WERI-Rb-1 (cell line): ENCODE results near the gene SEMA3F.

ENCODE experiments used
- DNase-seq: peaks from one replicate; pipeline ENCODE4 v3.0.0-alpha.2; 2020
- H3K27ac ChIP-seq: fragments of 250-450 bp; sonication (Bioruptor Pico); 2 replicates; pipeline ENCODE4 v1.5.1; 2020; ENCODE audit warnings: mild to moderate bottlenecking, moderate library complexity
- H3K27me3 ChIP-seq: fragments of 250-450 bp; sonication (Bioruptor Pico); 2 replicates; pipeline ENCODE4 v1.5.1; 2021; ENCODE audit warnings: mild to moderate bottlenecking, low read depth, moderate library complexity; ENCODE audit not compliant: insufficient read depth, severe bottlenecking
- H3K36me3 ChIP-seq: fragments of 250-450 bp; sonication (Bioruptor Pico); 2 replicates; pipeline ENCODE4 v1.5.1; 2020; ENCODE audit warnings: mild to moderate bottlenecking, moderate library complexity
- H3K4me3 ChIP-seq: 2 replicates; pipeline ENCODE4 v1.5.1; 2011; ENCODE audit warnings: low read depth, mild to moderate bottlenecking, control low read depth, low read length
- H3K9me3 ChIP-seq: fragments of 250-450 bp; sonication (Bioruptor Pico); 2 replicates; pipeline ENCODE4 v1.5.1; 2021; ENCODE audit warnings: mild to moderate bottlenecking, moderate library complexity; ENCODE audit not compliant: severe bottlenecking
- TF ChIP-seq, protein P1 (sequence below): IDR thresholded peaks from 2 replicates; pipeline ENCODE4 v1.5.1; 2011; ENCODE audit warnings: low read depth, mild to moderate bottlenecking, control low read depth, inconsistent platforms, low read length

The SEMA3F gene

DNA sequence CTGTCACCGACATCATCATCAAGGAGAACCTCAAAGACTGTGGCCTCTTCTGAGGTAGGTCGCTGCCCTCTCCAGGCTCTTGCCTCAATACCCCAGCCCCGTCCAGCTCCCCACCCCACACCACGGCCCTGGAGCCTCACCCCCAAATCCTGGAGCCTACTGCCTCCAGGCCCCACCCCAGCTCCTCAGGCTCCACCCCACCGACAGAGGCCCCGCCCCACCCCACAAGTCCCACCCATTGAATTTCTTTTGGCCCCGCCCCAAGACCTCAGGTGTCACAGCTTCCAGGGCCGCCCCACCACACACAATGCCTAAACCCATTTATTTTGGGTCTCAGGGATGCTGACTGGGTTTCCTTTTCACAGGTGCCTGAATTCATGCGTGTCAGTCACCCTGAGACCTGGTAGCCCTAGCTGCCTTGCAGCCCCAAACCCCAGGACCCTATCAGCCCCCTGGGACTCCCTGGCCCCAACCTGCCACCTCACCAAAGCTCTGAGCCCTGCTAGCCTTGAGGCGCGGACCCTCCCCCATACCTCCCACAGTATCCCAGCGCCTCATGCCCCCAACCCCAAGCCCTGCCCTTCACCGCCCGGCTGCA, 39.9 kb downstream of the SEMA3F start:
- Histone ChIP-seq H3K4me3 (no peak overlapping the region), H3K36me3 (no peaks in the 10 kb centered on the region), H3K9me3 (no peaks in the 10 kb centered on the region), H3K27me3 (no peaks in the 10 kb centered on the region), H3K27ac (peak overlapping the region; percentile 9; the same call in 1 of the 2 replicates)
- peak; percentile 15 for DNase-seq
- TF ChIP-seq, protein P1, sequence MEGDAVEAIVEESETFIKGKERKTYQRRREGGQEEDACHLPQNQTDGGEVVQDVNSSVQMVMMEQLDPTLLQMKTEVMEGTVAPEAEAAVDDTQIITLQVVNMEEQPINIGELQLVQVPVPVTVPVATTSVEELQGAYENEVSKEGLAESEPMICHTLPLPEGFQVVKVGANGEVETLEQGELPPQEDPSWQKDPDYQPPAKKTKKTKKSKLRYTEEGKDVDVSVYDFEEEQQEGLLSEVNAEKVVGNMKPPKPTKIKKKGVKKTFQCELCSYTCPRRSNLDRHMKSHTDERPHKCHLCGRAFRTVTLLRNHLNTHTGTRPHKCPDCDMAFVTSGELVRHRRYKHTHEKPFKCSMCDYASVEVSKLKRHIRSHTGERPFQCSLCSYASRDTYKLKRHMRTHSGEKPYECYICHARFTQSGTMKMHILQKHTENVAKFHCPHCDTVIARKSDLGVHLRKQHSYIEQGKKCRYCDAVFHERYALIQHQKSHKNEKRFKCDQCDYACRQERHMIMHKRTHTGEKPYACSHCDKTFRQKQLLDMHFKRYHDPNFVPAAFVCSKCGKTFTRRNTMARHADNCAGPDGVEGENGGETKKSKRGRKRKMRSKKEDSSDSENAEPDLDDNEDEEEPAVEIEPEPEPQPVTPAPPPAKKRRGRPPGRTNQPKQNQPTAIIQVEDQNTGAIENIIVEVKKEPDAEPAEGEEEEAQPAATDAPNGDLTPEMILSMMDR: no peak

DNA sequence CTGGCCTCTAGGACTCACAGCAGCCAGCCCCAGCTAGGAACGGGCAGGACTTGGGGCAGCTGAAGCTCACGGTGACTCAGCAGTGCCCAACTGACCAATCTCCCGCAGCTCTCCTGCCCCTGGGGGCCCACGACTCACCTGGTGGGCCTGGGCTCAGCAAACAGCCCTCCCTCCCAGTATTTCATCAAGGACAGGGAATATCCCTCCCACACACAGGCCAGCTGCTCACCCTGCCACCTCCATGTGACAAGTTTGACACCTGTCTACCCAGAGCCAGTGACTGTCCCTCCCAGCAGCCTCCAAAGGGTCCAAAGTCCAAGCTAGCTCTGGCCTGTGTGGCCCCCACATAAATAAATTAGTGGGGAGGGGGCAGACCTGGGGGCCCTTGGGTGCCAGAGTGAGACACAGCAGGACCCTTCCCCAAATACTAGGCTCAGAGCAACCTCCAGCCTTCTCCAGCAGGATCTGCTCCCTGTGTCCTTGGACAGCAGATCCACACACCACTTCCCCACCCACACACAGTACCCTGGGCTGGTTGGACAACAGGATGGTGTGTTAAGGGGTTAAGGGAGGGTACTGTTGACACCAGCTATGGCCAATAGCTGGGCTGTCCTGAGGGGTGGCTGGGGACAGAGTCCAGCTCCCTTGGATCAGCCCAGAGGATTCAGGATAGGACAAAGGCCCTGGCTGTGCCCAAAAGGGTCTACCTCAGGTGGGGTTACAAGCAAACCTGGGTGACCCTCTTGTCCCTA, 40.6 kb downstream of the SEMA3F start:
- H3K36me3 ChIP-seq: no peaks in the 10 kb centered on the region
- peak overlapping the region; percentile 9 for H3K27ac ChIP-seq
- H3K9me3 ChIP-seq: no peaks in the 10 kb centered on the region
- DNase-seq: no peak
- H3K27me3 ChIP-seq: no peaks in the 10 kb centered on the region
- TF ChIP-seq, protein P1: no peak
- H3K4me3 ChIP-seq: no peak overlapping the region

DNA sequence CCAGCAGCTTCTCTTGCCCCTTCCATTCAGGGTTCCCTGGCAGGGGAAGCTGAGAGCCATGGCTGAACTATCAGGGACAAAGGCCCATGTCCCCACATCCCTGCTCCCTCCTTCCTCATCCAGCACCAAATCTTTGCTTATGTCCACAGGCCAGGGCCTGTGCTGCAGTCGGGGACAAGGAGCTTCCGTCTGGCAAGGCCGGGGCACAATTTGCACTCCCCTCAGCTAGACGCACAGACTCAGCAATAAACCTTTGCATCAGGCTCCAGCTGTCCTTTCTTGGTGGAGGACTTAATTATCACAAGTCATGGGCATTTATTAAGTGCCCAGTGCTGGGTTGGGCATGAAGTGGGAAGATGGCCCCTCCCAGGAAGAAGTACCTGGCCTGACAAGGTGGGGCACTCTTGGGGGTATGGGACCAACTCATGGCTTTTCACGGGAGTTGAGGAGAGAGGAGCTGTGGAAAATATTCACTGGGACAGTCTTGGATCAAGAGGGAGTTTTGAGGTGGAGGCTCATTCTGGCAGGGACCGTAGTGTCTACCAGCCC, 41.2 kb downstream of the SEMA3F start:
- Histone ChIP-seq H3K27me3 (no peaks in the 10 kb centered on the region), H3K27ac (no peak overlapping the region; the same call in 1 of the 2 replicates), H3K4me3 (no peak overlapping the region), H3K9me3 (no peaks in the 10 kb centered on the region), H3K36me3 (no peaks in the 10 kb centered on the region)
- TF ChIP-seq, protein P1: no peak
- DNase-seq: no peak

DNA sequence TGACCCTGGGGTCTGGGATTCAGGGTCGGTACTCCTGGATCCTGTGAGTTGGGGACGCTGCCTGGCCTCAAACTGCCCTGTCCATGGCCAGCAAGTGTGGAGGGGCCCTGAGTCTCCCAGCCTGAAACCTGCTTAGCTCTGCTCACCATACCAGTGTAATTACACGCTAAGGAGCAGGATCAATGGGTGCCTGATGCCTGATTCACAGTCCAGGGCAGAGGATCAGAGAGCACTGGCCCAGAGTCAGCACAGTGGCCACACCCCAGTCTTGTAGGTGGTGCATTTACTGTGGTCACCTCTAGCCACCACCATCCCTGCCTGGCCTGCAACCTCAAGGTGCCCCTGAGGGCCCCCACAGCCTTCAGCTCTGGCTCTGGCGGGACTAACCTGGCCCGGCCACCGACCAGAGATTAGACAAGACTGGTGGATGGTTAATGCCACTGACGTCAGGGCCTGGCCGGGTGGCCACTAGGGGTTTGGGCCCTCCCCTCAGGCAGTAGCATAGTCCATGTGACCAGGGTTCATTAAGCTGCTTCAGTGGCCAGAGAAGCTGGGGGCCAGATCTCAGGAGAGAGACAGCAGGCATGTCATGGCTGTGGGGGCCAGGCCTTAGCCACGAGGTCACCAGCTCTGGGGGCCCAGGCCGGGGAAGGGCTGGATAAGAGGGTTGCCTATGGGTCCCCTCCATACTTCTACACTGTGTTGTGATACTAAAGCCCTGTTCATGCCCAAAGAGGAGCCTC, 46.6 kb downstream of the SEMA3F start:
- Histone ChIP-seq H3K36me3 (no peaks in the 10 kb centered on the region), H3K27ac (peak overlapping the region; percentile 83), H3K4me3 (no peak overlapping the region), H3K9me3 (no peaks in the 10 kb centered on the region), H3K27me3 (no peaks in the 10 kb centered on the region)
- peak; percentile 93 for DNase-seq
- TF ChIP-seq, protein P1: peak; percentile 13; the same call in 1 of the 2 replicates

DNA sequence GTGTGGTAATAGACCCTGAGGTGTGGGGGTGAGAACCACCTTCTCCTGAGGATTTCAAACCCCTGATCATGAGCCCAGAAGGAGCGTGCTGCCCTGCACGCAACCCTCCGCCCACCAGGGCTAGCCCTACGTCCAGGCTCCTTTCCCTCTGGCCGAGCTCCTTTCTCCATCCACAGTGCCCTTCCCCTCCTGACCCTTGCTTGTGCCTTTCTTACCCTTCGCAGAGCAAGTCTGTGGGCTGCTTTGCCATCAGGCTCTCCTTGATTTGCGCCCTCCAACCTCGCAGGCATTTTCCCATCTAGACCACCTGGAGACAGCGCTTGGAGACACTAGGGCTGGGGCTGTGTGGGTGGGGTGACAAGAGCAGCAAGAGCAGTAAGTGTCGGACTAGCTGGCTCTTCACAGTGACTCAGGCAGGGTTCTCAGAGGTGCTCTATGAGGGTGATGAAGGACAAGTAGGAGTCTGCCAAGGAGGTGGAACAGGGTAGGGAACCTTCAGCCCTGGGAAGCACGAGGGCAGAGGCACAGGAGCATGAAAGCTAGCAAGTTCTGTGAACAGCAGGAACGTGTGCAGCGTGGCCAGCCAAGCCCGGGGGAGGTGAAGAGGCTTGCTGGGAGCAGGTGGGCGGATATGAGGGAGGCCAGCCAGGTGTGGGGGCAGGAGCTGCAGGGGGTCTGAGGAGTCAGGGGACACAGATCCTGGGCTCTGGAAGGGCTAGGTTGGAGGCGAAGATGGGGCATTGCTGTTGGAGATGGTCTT, 47.4 kb downstream of the SEMA3F start:
- peak overlapping the region; percentile 83 for H3K27ac ChIP-seq
- no peaks in the 10 kb centered on the region; the same call in 1 of the 2 replicates for H3K36me3 ChIP-seq
- TF ChIP-seq, protein P1: no peak
- no peak overlapping the region for H3K4me3 ChIP-seq
- H3K9me3 ChIP-seq: no peaks in the 10 kb centered on the region
- no peaks in the 10 kb centered on the region for H3K27me3 ChIP-seq
- peak; percentile 19 for DNase-seq
